Esophagus squamous epithelium (tissue), 5 donors: ENCODE data around the gene PAK6. TPM values are rescaled to one million over a fixed set of nuclear protein-coding genes. Genes with fewer than 3 reads are reported as not detected.

ENCODE experiments used
- DNase-seq: peaks from one replicate; lab custom pipeline; 2025; lab: John Stamatoyannopoulos, UW
- H3K27ac ChIP-seq, 4 donors: fragments of 200-600 bp; sonication (generic); one replicate each; pipeline ENCODE4 v1.5.1; 2016 to 2019; ENCODE audit warnings: mild to moderate bottlenecking in 1 of 4
- H3K27me3 ChIP-seq, 4 donors: fragments of 200-600 bp; sonication (generic); 1 replicate in 3 of 4; 2 replicates in 1 of 4; pipeline versions ENCODE4 v1.5.1 to v1.6.0; 2017 to 2021; ENCODE audit warnings: antibody characterized with exemption in 1 of 4
- H3K36me3 ChIP-seq, 3 donors: fragments of 200-600 bp; sonication (generic); one replicate each; pipeline ENCODE4 v1.5.1; 2016 to 2019
- H3K4me1 ChIP-seq, 3 donors: fragments of 200-600 bp; sonication (generic); one replicate each; pipeline ENCODE4 v1.5.1; 2017 to 2019
- H3K4me3 ChIP-seq, 4 donors: fragments of 200-600 bp; sonication (generic); 1 replicate in 3 of 4; 2 replicates in 1 of 4; pipeline ENCODE4 v1.5.1; 2016 to 2019; ENCODE audit warnings: mild to moderate bottlenecking in 2 of 4, moderate library complexity in 1 of 4
- H3K9me3 ChIP-seq, 3 donors: fragments of 200-600 bp; sonication (generic); one replicate each; pipeline ENCODE4 v1.5.1; 2016 to 2019
- CTCF ChIP-seq, 6 experiments: fragments of 450-650 bp in 4 of 6; fragments of 200-600 bp in 2 of 6; sonication (generic) in 2 of 6; IDR thresholded peaks; one replicate each; pipeline ENCODE4 v1.5.1; 2016 to 2019; ENCODE audit warnings: antibody characterized with exemption in 6 of 6, mild to moderate bottlenecking in 4 of 6, moderate library complexity in 4 of 6
- POLR2A ChIP-seq, 4 donors: fragments of 450-650 bp; IDR thresholded peaks; one replicate each; pipeline ENCODE4 v1.6.1; 2017; ENCODE audit warnings: antibody characterized with exemption in 4 of 4, mild to moderate bottlenecking in 4 of 4, moderate library complexity in 3 of 4
- WGBS, 2 donors: methylation state at CpG; one replicate each; pipeline ENCODE4 v1.1.5; 2018; 5-methylcytosine and 5-hydroxymethylcytosine counted together
- intact Hi-C: fragments of 100-400 bp; cut with DNase I; formaldehyde crosslinking; loops from one replicate; pipeline ENCODE4 v1.15.0; 2022
- total RNA-seq, 4 donors: library from RNA; depleted of rRNA; stranded (reverse); fragments of >200 nt; gene quantifications; one replicate each; pipeline ENCODE4 v1.1.0, GENCODE V29; 2016
- donor health status: DM: yes; HTN: yes; CAD: no.

Gene PAK6
- total RNA-seq, 4 donors from 2014 or later, result 31.5 to 53.5 (median 37.2) TPM

- Histone ChIP-seq H3K4me3 (peak overlapping the region; percentile 26 to 63 (median 50)), H3K27ac (peak overlapping the region; percentile 66 to 94 (median 83)), H3K36me3 (no peaks in the 10 kb centered on the region), H3K4me1 (peaks cover 44 to 85% (median 44%) of the 10 kb centered on the region in 3 donors), H3K27me3 (peaks cover 0 to 21% (median 0%) of the 10 kb centered on the region in 4 donors), H3K9me3 (no peaks in the 10 kb centered on the region)
- WGBS, 2 donors, result 20 to 32% methylated on average over 1 to 3 of the region's 14 CpGs
- intact Hi-C loops, result no loop called here
- TF ChIP-seq CTCF (IDR thresholded peaks at IDR 0.05) (no peak), POLR2A (IDR thresholded peaks at IDR 0.05) (no peak)
- no peak for DNase-seq
These were observed 2.7 kb downstream of the PAK6 start for GRCh38 chr15:40241269-40242212.

GRCh38 chr15:40242213-40242599 lies 3.3 kb downstream of the PAK6 start:
- Histone ChIP-seq H3K27me3 (peaks cover 0 to 21% (median 0%) of the 10 kb centered on the region in 4 donors), H3K36me3 (peaks cover 0 to 1% (median 0%) of the 10 kb centered on the region in 3 donors), H3K4me1 (peaks cover 49 to 91% (median 50%) of the 10 kb centered on the region in 3 donors), H3K4me3 (peak overlapping the region in 1 of 4 donors; percentile 50), H3K27ac (peak overlapping the region in 3 of 4 donors; percentile 82 to 94 (median 84)), H3K9me3 (no peaks in the 10 kb centered on the region)
- TF ChIP-seq POLR2A (IDR thresholded peaks at IDR 0.05), result no peak
- no peak for TF ChIP-seq CTCF (IDR thresholded peaks at IDR 0.05)
- 94 to 95% methylated on average over 7 to 8 of the region's 10 CpGs for WGBS, 2 donors
- DNase-seq, result no peak
- intact Hi-C loops, result no loop called here

GRCh38 chr15:40242601-40243000 lies 3.7 kb downstream of the PAK6 start:
- no peaks in the 10 kb centered on the region for H3K9me3 ChIP-seq
- H3K27me3 ChIP-seq, result peaks cover 0 to 21% (median 0%) of the 10 kb centered on the region in 4 donors
- no peak for TF ChIP-seq CTCF (IDR thresholded peaks at IDR 0.05)
- H3K4me3 ChIP-seq, result peak overlapping the region in 1 of 4 donors; percentile 50
- no peak for DNase-seq
- peaks cover 0 to 5% (median 0%) of the 10 kb centered on the region in 3 donors for H3K36me3 ChIP-seq
- H3K27ac ChIP-seq, result peak overlapping the region in 3 of 4 donors; percentile 82 to 94 (median 84)
- H3K4me1 ChIP-seq, result peaks cover 49 to 95% (median 52%) of the 10 kb centered on the region in 3 donors
- intact Hi-C loops, result no loop called here
- WGBS, 2 donors, result 81 to 90% methylated on average over 4 to 5 of the region's 5 CpGs

GRCh38 chr15:40243126-40243810 lies 4.4 kb downstream of the PAK6 start:
- Histone ChIP-seq H3K4me1 (peaks cover 49 to 98% (median 52%) of the 10 kb centered on the region in 3 donors), H3K27ac (peak overlapping the region; percentile 29 to 94 (median 83)), H3K36me3 (peaks cover 0 to 12% (median 0%) of the 10 kb centered on the region in 3 donors), H3K4me3 (no peak overlapping the region), H3K27me3 (peaks cover 0 to 21% (median 0%) of the 10 kb centered on the region in 4 donors), H3K9me3 (no peaks in the 10 kb centered on the region)
- DNase-seq, result no peak
- intact Hi-C loops, result no loop called here
- TF ChIP-seq CTCF (IDR thresholded peaks at IDR 0.05), result no peak
- TF ChIP-seq POLR2A (IDR thresholded peaks at IDR 0.05), result no peak
- WGBS, 2 donors, result 36 to 50% methylated on average over 9 of the region's 9 CpGs
